Mesenteric fat pad (tissue), 1 donor: ENCODE data around the gene GEMIN5. TPM values are rescaled to one million over a fixed set of nuclear protein-coding genes. Genes with fewer than 3 reads are reported as not detected.
A peak's percentile ranks its signal among the peaks of the same experiment; 100 is the strongest.

Experiments
- DNase-seq: peaks from one replicate; pipeline ENCODE4 v3.0.0-alpha.2; 2020; ENCODE audit warnings: low spot score
- total RNA-seq: library from RNA; stranded (reverse); fragmentation: NEBNext Ultra II Directional; extraction: Animal tissue kit (Norgen Biotek cat#: 25700); gene quantifications from one replicate; pipeline ENCODE4 v1.2.1, GENCODE V29; 2021
- donor health status: DM: yes; HTN: yes; CAD: no.

Gene GEMIN5
- total RNA-seq, 1 donor from 2014 or later, result 20.1 TPM

DNA sequence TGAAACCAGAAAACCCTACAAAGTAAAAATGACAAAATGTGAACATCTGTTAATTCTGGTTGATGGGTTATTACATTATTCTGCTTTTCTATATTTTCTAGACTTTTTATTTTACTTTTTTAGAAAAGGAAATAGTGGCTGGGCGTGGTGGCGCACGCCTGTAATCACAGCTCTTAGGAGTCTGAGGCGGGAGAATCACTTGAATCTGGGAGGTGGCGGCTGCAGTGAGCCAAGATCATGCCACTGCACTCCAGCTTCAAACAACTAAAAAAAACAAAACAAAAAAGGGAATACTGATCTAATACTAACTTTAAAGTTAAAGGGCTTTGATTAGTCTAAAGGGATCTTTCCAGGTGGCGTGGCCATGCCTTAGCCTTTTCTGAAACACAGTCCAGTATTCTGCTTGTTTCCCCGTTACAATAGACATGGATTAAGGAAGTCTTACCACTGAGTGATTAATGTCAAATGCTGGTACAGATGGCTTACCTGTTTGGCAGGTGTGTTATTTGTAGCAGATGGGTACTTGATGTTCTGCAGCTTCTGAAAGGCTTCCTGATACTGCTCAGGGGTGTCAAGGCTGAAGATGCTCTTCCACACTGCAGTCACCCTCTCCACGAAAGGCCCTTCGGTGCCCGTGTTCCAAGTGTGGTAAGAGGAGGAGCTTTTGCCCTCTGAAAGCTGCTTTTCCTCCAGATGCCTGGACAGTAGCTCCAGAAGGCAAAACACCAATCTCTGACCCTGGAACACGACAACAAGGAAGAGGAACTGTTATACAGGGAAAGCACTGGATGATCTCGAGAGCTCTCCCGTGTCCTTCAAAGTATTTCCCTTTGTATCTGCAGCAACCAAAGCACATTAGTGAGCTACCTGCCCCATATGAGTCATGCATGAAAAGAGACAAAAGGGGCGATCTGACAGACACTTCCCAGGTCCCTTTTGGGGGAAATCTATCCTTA is 42.1 kb downstream of the GEMIN5 start:
- no peak for DNase-seq

DNA sequence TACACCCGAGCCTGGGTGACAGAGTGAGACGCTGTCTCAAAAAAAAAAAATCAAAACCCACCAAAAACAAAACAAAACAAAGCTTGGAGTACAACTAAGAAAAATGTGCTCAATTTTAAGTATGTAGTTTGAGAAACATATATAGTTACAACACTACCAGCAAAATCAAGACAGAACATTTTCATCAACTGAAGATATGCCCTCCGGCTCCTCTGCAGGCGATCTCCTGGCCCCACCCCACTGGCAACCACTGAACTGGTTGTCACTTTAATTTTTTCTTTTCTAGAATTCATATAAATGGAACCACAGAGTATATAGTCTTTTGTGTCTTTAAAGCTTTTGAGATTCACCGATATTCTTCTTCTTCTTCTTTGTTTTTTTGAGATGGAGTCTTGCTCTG is 44.6 kb downstream of the GEMIN5 start:
- DNase-seq, result no peak

GRCh38 chr5:154892369-154892771 is 45.6 kb downstream of the GEMIN5 start:
- DNase-seq, result no peak

DNA sequence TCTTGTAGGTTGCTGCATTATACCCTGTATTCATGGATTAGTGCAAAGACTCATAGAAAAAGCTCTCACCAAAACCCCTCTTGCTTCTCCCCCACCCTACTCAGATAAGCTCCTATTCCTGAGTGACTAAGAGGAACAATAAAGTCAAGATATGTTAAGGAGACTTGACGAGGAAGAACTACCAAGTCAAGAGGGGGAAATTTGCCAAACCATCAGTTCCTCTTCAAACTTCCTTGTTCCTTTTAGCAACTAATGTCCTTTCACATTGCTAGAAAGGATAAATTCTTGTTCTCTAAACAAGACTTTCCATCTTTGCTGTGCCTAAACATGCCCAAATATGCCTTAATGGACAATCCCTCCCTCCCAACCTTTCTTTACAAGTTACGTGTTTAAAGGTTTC is 52.6 kb downstream of the GEMIN5 start:
- DNase-seq, result no peak

GRCh38 chr5:154884424-154884823 is 53.6 kb downstream of the GEMIN5 start:
- DNase-seq, result no peak

GRCh38 chr5:154881986-154882385 is 56.0 kb downstream of the GEMIN5 start:
- no peak for DNase-seq

GRCh38 chr5:154878642-154879335 is 59.2 kb downstream of the GEMIN5 start:
- DNase-seq, result no peak

DNA sequence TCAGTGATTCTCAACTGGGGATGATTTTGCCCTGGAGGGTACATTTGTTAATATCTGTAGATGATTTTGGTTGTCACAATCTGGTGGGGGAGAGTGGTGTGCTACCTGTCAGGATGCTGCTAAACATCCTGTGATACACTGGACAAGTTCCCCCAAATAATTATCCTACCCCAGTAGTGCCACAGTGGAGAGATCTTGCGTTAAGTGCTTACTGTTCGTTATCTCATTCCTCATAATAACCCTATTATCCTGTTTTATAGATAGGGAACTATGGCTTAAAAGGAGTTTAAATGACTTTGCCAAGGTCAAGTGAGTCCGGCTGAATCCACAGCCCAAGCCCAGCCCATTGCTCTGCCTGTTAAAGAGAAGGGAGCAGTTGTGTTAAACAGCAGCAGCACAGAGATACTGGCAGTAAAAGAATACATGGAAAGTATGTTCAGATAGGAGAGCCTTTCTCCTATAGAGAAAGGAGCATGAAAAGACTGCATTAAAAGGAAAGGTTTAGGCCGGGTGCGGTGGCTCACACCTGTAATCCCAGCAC is 64.2 kb downstream of the GEMIN5 start:
- DNase-seq, result no peak

- no peak for DNase-seq
Measured at GRCh38 chr5:154871734-154872133, 66.3 kb downstream of the GEMIN5 start.

- no peak for DNase-seq
Measured at GRCh38 chr5:154868702-154869101, 69.3 kb downstream of the GEMIN5 start.

- DNase-seq, result no peak
Measured at GRCh38 chr5:154866841-154867240, 71.2 kb downstream of the GEMIN5 start.

- DNase-seq, result no peak
Measured at GRCh38 chr5:154865466-154866184, 72.4 kb downstream of the GEMIN5 start.

DNA sequence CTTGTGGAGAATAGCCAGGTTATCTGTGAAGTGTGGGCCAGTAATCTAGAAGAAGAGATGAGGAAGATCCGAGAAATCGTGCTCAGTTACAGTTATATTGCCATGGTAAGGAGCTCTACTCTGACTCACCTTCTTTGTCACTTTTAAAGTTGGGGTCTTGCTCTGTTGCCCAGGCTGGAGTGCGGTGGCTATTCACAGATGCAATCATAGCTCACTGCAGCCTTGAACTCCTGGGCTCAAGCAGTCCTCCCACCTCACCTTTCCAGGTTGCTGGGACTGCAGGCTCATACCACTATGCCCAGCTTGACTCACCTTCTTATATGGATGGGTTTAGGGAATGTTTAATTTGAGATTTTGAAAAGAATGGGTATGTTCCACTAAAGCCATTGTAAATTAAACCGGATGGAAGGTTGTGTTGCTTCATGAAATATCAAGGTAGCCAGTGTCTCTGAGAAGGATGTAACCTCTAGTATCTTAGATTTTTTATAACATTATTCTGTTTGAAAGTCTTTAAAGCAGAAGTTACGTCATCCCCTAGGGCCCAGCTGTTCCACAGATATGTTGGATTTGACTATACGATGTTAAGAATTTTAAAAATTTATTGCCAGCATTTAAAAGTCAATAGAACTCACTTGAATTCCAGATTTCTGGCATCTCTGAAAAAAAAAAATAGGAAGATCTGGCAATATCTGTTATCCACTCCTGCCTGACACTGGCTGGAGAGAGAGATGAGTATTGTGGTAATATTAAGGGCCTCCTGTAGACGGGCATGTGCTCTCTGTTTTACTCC is 74.5 kb downstream of the GEMIN5 start:
- no peak for DNase-seq

GRCh38 chr5:154862766-154863165 is 75.2 kb downstream of the GEMIN5 start:
- no peak for DNase-seq

DNA sequence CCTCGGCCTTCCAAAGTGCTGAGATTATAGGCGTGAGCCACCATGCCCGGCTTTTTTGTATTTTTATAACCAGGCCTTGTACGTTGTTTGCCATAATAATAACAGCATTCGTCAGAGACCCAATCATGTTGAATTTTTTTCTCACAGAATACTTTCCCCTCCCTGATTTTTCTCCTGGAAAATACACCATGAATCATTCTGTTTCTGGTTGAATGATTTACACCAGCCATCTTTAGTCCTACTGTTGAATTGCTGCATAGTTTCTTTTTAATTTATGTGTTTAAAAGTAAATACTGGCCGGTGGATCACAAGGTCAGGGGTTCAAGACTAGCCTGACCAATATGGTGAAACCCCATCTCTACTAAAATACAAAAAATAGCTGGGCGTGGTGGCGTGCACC is 76.1 kb downstream of the GEMIN5 start:
- no peak for DNase-seq

DNA sequence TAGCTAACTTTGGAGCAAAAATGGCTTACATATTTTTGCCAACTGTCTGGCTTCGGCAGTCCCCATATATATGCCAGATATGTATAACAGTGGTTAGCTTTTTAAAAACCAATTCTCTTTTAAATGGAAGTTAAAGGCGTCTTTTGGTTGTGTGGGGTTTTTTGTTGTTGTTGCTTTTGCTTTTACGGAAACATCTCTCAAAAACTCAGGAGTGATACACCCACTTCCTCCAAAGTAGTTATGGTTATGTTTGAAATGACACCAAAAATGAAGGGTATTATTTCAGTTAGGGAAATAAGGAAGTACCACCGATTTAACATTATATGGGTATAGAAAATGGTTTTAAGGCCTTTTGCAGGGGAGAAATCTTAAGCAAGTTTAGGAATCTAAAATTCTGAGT is 77.2 kb downstream of the GEMIN5 start:
- DNase-seq, result no peak

- no peak for DNase-seq
Measured at GRCh38 chr5:154860123-154860522, 77.9 kb downstream of the GEMIN5 start.

DNA sequence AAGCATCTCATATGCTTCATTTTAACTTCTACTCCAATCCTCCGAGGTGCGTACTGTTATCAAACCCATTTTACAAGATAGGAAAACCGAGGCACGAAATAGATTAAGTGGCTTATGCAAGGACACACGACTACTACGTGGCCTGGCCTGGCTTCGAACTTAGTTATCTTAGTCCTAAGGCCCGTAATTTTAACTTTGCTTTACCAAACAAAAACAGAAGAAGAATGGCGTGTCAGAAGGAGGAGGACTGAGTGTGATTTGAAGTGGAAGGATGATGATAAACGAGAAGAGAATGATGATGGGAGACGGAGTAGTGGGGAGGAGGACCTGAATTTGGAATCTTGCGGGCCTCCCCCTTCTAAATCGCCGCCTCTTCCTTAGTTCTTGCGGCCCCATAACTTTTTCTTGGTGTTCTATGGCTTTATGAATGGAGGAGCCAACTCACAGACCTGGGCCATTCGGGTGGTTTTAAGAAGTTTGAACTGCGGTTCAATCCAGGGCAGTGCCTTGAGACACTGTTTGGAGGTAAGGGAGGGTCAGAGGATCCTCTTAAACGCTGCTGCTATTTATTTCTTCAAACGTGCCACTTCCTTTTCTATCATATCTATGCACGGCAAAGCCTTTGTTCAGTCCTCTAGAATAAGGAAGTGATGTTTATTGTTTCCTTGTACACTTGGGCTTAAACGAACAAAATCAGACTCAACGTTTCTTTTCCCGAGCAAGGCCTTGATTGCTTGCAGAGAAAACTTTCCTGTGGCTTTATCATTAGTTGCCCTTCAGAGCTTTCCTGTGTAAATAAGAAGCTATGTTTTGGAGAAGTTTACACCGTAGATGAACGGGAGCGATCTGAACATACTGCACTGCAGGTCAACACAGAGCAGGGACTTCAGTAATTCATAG is 78.8 kb downstream of the GEMIN5 start:
- DNase-seq, result no peak

DNA sequence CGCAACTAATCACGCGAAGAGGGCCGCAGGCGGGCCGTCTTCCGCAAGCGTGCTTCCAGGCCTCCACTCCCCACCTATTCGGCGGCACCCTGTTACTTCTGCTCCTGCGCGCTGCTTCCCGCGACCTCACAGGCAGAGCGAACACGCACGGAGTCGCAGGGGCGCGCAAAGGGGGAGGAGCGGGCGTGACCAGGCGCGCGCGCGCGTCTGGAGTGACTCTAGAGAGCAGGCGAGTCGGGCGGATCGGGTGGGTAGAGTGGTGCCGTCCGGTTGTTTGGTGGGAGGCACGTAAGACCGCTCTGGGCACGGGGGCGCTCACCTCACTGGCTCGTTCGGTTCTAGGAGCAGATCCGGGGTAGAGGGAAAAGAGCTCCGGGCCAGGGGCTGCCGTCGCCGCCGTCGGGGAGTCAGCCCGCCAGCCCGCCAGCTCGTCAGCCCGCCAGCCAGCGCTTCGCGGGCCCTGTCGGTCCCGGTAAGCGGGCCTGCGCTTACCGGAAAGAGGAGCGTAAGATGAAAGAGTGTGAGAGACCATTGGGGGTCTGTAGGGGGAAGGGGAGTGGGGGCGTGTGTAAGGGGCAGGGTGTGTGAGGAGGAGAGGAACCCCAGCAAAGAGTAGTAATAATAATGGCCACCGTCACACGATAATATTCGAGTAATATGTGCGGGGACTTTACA is 79.6 kb downstream of the GEMIN5 start, which contains the start of gene CNOT8:
TSS of gene CNOT8 (plus strand) at position 331 of the 675 bp plus-strand sequence. CDS start 4,652 bp downstream, outside the sequence.
- DNase-seq, result peak; percentile 100
